Body of pancreas (tissue), 4 donors: ENCODE results near the gene SERP1.

Experiments
- POLR2A ChIP-seq, 3 donors: fragments of 450-650 bp; IDR thresholded peaks; one replicate each; pipeline ENCODE4 v1.6.1; 2016; ENCODE audit warnings: antibody characterized with exemption in 3 of 3, mild to moderate bottlenecking in 2 of 3
- TF ChIP-seq, protein P1 (sequence below), 7 experiments: fragments of 450-650 bp in 4 of 7; fragments of 200-600 bp in 3 of 7; sonication (generic) in 3 of 7; IDR thresholded peaks; one replicate each; pipeline ENCODE4 v1.5.1; 2016 to 2019; ENCODE audit warnings: antibody characterized with exemption in 7 of 7

DNA sequence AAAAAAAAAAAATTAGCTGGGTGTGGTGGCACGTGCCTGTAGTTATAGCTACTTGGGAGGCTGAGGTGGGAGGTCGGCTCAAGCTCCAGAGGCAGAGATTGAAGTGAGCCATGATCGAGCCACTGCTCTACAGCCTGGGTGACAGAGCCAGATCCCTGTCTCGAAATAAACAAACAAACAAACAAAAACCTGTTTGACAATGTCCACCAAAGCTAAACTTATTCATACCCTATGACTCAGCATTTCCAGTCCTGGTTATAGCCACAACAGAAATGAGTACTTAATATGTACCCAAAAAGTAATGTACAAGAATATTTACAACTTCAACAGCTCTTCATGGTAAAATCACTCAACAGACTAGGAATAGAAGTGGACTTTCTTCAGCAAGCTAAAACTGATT is 31.1 kb downstream of the SERP1 start:
- TF ChIP-seq, protein P1, sequence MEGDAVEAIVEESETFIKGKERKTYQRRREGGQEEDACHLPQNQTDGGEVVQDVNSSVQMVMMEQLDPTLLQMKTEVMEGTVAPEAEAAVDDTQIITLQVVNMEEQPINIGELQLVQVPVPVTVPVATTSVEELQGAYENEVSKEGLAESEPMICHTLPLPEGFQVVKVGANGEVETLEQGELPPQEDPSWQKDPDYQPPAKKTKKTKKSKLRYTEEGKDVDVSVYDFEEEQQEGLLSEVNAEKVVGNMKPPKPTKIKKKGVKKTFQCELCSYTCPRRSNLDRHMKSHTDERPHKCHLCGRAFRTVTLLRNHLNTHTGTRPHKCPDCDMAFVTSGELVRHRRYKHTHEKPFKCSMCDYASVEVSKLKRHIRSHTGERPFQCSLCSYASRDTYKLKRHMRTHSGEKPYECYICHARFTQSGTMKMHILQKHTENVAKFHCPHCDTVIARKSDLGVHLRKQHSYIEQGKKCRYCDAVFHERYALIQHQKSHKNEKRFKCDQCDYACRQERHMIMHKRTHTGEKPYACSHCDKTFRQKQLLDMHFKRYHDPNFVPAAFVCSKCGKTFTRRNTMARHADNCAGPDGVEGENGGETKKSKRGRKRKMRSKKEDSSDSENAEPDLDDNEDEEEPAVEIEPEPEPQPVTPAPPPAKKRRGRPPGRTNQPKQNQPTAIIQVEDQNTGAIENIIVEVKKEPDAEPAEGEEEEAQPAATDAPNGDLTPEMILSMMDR (IDR thresholded peaks at IDR 0.05): no peak
- TF ChIP-seq POLR2A (IDR thresholded peaks at IDR 0.05): no peak
